Upper lobe of left lung (tissue), 4 donors: ENCODE results near the gene GNL1.

Source experiments
- POLR2A ChIP-seq, 4 donors: fragments of 450-650 bp; IDR thresholded peaks; one replicate each; pipeline ENCODE4 v1.5.1; 2016 to 2017; ENCODE audit warnings: antibody characterized with exemption in 4 of 4, mild to moderate bottlenecking in 2 of 4
- POLR2AphosphoS5 ChIP-seq, 2 donors: sonication (generic); formaldehyde crosslinking; IDR thresholded peaks; one replicate each; pipeline ENCODE4 v1.5.1; 2017; ENCODE audit warnings: antibody characterized with exemption in 2 of 2
- TF ChIP-seq, protein P1 (sequence below), 6 experiments: fragments of 450-650 bp in 4 of 6; fragments of 200-600 bp in 2 of 6; sonication (generic) in 2 of 6; IDR thresholded peaks; one replicate each; pipeline ENCODE4 v1.5.1; 2016 to 2019; ENCODE audit warnings: antibody characterized with exemption in 6 of 6

DNA sequence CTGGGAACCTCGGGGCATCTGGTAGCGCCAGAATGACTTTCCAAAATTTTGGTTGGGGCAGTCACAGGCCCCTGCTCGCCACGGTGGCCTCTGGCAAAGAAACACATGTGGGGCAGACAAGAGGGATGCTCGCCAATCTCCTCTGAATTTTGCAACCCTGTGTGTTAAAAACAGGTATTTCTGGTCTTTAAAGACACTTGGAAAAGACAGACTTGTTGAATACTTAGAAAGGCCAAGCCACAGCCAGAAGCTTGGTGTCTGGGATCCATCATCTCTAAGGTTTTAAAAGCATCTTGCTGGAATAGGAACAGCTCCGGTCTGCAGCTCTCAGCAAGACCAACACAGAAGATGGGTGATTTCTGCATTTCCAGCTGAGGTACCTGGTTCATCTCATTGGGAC is 35.8 kb downstream of the GNL1 start:
- TF ChIP-seq POLR2A (IDR thresholded peaks at IDR 0.05) (no peak), POLR2AphosphoS5 (IDR thresholded peaks at IDR 0.05) (no peak)
- TF ChIP-seq, protein P1, sequence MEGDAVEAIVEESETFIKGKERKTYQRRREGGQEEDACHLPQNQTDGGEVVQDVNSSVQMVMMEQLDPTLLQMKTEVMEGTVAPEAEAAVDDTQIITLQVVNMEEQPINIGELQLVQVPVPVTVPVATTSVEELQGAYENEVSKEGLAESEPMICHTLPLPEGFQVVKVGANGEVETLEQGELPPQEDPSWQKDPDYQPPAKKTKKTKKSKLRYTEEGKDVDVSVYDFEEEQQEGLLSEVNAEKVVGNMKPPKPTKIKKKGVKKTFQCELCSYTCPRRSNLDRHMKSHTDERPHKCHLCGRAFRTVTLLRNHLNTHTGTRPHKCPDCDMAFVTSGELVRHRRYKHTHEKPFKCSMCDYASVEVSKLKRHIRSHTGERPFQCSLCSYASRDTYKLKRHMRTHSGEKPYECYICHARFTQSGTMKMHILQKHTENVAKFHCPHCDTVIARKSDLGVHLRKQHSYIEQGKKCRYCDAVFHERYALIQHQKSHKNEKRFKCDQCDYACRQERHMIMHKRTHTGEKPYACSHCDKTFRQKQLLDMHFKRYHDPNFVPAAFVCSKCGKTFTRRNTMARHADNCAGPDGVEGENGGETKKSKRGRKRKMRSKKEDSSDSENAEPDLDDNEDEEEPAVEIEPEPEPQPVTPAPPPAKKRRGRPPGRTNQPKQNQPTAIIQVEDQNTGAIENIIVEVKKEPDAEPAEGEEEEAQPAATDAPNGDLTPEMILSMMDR (IDR thresholded peaks at IDR 0.05): no peak
